PC-3 (cell line): ENCODE results near the gene SYT11. TPM values are rescaled to one million over a fixed set of nuclear protein-coding genes. Genes with fewer than 3 reads are reported as not detected.

ENCODE experiments used
- ATAC-seq: fragments of 200-7000 bp; cut with Tn5 transposase; 2 replicates; pipeline ENCODE4 v1.9.1; 2020; ENCODE audit warnings: mild to moderate bottlenecking, moderate library complexity
- BruUV-seq: library from RNA; stranded (reverse); fragments of 400-500 nt; replicated peaks from 2 replicates; lab custom pipeline; 2021; lab: Mats Ljungman, UMichigan
- CTCF ChIA-PET: fragments of 300-600 bp; sonication (Branson Sonifier 250); formaldehyde crosslinking; loops from one replicate; lab custom pipeline; 2022; ENCODE audit warnings: antibody characterized with exemption; lab: Charles Lee
- POLR2A ChIA-PET: fragments of 300-600 bp; sonication (Branson Sonifier 250); formaldehyde crosslinking; loops from one replicate; lab custom pipeline; 2022; ENCODE audit warnings: antibody characterized with exemption; ENCODE audit not compliant: unreplicated experiment; lab: Charles Lee
- DNase-seq: peaks from one replicate; pipeline ENCODE4 v3.0.0-alpha.2; 2015
- H2AFZ ChIP-seq: fragments of 300-600 bp; sonication (generic); 2 replicates; pipeline ENCODE4 v1.6.0; 2016; ENCODE audit warnings: antibody characterized with exemption, low read length
- H3F3A ChIP-seq: fragments of 300-600 bp; sonication (generic); one replicate; pipeline ENCODE4 v1.6.0; 2017; ENCODE audit warnings: antibody characterized with exemption, low read length, control low read depth, mild to moderate bottlenecking; ENCODE audit not compliant: unreplicated experiment
- H3K27ac ChIP-seq: fragments of 300-600 bp; sonication (generic); 2 replicates; pipeline ENCODE4 v1.5.1; 2016; ENCODE audit warnings: mild to moderate bottlenecking, low read length
- H3K27me3 ChIP-seq: fragments of 300-600 bp; sonication (generic); 2 replicates; pipeline ENCODE4 v1.6.1; 2016; ENCODE audit warnings: low read length, mixed read lengths
- H3K36me3 ChIP-seq: fragments of 300-600 bp; sonication (generic); 2 replicates; pipeline ENCODE4 v1.6.1; 2016; ENCODE audit warnings: low read depth, mixed run types, low read length, mixed read lengths
- H3K4me1 ChIP-seq: fragments of 300-600 bp; sonication (generic); 2 replicates; pipeline ENCODE4 v1.5.1; 2016; ENCODE audit warnings: low read length; ENCODE audit not compliant: insufficient read depth
- H3K4me2 ChIP-seq: fragments of 300-600 bp; sonication (generic); 2 replicates; pipeline ENCODE4 v1.6.0; 2016; ENCODE audit warnings: low read length
- H3K4me3 ChIP-seq: fragments of 300-600 bp; sonication (generic); 2 replicates; pipeline ENCODE4 v1.5.1; 2016; ENCODE audit warnings: mild to moderate bottlenecking, low read length, mixed read lengths
- H3K79me2 ChIP-seq: fragments of 300-600 bp; sonication (generic); 2 replicates; pipeline ENCODE4 v1.6.1; 2017; ENCODE audit warnings: low read length, mixed read lengths
- H3K9ac ChIP-seq: fragments of 300-600 bp; sonication (generic); 2 replicates; pipeline ENCODE4 v1.6.0; 2016; ENCODE audit warnings: mild to moderate bottlenecking, low read length
- H3K9me2 ChIP-seq: fragments of 300-600 bp; sonication (generic); replicated peaks from 2 replicates; pipeline ENCODE4 v1.6.1; 2016; ENCODE audit warnings: mixed run types, low read length, mixed read lengths
- H3K9me3 ChIP-seq: fragments of 300-600 bp; sonication (generic); 2 replicates; pipeline ENCODE4 v1.6.1; 2016; ENCODE audit warnings: low read length, mixed read lengths
- H4K20me1 ChIP-seq: fragments of 300-600 bp; sonication (generic); 2 replicates; pipeline ENCODE4 v1.6.1; 2016; ENCODE audit warnings: low read length, mixed read lengths
- EZH2 ChIP-seq: fragments of 300-600 bp; sonication (generic); IDR thresholded peaks from one replicate; pipeline ENCODE4 v1.6.1; 2017; ENCODE audit warnings: antibody characterized with exemption, mild to moderate bottlenecking, low read length; ENCODE audit not compliant: unreplicated experiment
- EZH2phosphoT487 ChIP-seq: fragments of 300-600 bp; sonication (generic); IDR thresholded peaks from 2 replicates; pipeline ENCODE4 v1.6.1; 2018; ENCODE audit warnings: mild to moderate bottlenecking, antibody characterized with exemption, low read length, borderline replicate concordance
- intact Hi-C: fragments of 100-400 bp; cut with micrococcal nuclease; formaldehyde crosslinking; loops from 2 replicates; pipeline ENCODE4 v1.9.0; 2023
- total RNA-seq: library from RNA; depleted of rRNA; stranded (reverse); fragments of >200 nt; gene quantifications from 2 replicates; pipeline ENCODE4 v1.2.3, GENCODE V29; 2014; rRNA removed
- TF ChIP-seq, protein P1 (sequence below): fragments of 300-600 bp; sonication (generic); conservative IDR thresholded peaks from 2 replicates; pipeline ENCODE4 v1.5.1; 2017; ENCODE audit warnings: antibody characterized with exemption, low read depth, mild to moderate bottlenecking, low read length

The SYT11 gene
- total RNA-seq, 1 experiment from 2014 or later = 0.44 TPM

DNA sequence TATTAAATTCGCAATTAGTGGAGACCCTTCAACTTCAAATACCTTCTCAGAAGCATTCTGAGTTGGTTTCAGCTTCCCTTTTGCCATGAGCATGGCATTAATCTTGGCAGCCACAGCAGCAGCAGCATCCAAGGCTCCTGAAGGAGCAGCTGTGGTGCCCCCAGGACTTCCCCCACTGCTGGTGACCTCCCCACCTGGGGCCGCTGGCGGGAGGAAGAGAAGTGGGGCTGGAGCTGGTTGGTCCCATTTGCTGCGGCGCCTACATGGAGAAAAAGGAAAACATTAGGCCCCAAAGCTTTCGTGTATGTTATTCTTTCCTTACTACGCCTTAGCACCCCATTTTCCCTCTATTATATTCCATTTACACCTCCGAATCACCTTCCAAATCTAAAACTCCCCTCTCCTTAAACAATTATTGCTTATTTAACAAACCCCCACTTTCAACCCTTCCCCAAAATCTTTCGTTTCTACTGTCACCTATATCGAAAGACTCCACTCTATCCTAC lies 74.3 kb downstream of the SYT11 start:
- POLR2A ChIA-PET = interaction anchor here (1.5 kb wide), 1 partner anchor 42 kb away, joined by 6 read pairs; no protein-coding TSS in a partner anchor
- Histone ChIP-seq H3K9me2 (no peaks in the 10 kb centered on the region), H3K9me3 (no peaks in the 10 kb centered on the region), H2AFZ (peak overlapping the region; percentile 23), H3F3A (peaks cover 21% of the 10 kb centered on the region), H3K4me2 (peak overlapping the region; percentile 88), H4K20me1 (peaks cover 34% of the 10 kb centered on the region), H3K79me2 (peaks cover 60% of the 10 kb centered on the region), H3K4me3 (peak overlapping the region; percentile 80), H3K27ac (peak overlapping the region; percentile 79), H3K4me1 (peaks cover 46% of the 10 kb centered on the region), H3K9ac (peak overlapping the region; percentile 97), H3K36me3 (peaks cover 35% of the 10 kb centered on the region), H3K27me3 (no peaks in the 10 kb centered on the region)
- BruUV-seq = no TSS peak
- CTCF ChIA-PET = no interaction called here
- ATAC-seq (no peak), DNase-seq (no peak)
- intact Hi-C loops = loop anchor here (1.0 to 5.0 kb wide), 3 partner anchors 76 to 186 kb away; partner anchors contain the start of genes GON4L, LAMTOR2 and SYT11
- no peak for TF ChIP-seq EZH2
- TF ChIP-seq EZH2phosphoT487 = no peak
- TF ChIP-seq, protein P1, sequence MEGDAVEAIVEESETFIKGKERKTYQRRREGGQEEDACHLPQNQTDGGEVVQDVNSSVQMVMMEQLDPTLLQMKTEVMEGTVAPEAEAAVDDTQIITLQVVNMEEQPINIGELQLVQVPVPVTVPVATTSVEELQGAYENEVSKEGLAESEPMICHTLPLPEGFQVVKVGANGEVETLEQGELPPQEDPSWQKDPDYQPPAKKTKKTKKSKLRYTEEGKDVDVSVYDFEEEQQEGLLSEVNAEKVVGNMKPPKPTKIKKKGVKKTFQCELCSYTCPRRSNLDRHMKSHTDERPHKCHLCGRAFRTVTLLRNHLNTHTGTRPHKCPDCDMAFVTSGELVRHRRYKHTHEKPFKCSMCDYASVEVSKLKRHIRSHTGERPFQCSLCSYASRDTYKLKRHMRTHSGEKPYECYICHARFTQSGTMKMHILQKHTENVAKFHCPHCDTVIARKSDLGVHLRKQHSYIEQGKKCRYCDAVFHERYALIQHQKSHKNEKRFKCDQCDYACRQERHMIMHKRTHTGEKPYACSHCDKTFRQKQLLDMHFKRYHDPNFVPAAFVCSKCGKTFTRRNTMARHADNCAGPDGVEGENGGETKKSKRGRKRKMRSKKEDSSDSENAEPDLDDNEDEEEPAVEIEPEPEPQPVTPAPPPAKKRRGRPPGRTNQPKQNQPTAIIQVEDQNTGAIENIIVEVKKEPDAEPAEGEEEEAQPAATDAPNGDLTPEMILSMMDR = no peak

DNA sequence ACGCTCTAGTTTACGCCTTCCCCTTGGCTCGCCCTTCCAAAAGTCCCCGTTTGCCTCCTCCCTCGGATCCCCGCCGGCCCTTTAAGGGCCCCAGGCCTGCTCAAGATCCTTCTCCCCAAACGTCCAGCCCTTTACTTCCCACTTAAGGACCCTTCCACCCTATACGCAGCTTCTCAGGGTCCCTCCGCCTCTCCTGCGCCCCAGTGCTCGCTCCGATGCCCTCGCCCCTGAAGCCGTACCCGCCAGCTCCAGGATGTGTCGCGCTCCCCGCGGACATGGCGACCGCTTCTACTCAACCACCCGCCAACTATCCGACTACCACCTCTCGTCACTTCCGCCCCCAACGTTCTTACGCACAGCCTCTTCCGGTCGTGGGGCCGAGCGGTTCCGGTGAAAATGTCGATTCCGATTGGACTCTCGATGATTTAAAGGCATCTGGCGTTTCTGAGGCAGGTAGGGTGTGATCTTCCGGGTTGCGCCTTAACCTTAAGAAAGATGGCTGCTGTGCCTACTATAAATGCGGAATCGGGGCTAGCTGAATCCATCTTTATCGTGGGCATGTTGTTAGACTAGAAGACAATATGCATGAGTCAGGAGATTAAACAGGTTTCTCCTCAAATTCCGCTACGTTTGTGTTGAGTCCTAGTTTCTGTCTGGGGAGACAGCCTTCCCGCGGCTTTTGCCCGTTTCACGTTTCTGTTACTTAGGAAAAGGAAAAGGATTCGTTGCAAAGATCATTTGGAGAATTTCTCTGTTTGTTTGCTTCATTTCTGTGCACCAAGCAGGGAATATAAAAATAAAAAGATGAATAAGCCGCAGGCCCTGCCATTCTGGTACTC lies 74.9 kb downstream of the SYT11 start, which contains the start of gene KHDC4:
Gene KHDC4 (minus strand): TSS at position 317 of the 839 bp plus-strand sequence. CDS start 40 bp downstream, at position 277.
- CTCF ChIA-PET = interaction anchor here (0.7 kb wide), 1 partner anchor 55 kb away, joined by 3 read pairs; no protein-coding TSS in a partner anchor
- H3K9me2 ChIP-seq = no peaks in the 10 kb centered on the region
- H3K9ac ChIP-seq = peak within 1 kb of the TSS; percentile 97
- peaks cover 33% of the 10 kb centered on the region for H3K36me3 ChIP-seq
- peaks cover 40% of the 10 kb centered on the region for H3K4me1 ChIP-seq
- no TSS peak for BruUV-seq
- POLR2A ChIA-PET = interaction anchor here (1.4 to 1.5 kb wide), 2 partner anchors 42 to 49 kb away, joined by 6 to 8 read pairs; no protein-coding TSS in a partner anchor
- H4K20me1 ChIP-seq = peaks cover 32% of the 10 kb centered on the region
- no peaks in the 10 kb centered on the region for H3K27me3 ChIP-seq
- H3K4me2 ChIP-seq = peak within 1 kb of the TSS; percentile 88
- intact Hi-C loops = loop anchor here (1.0 to 5.0 kb wide), 3 partner anchors 77 to 187 kb away; partner anchors contain the start of genes GON4L, LAMTOR2 and SYT11
- H3K9me3 ChIP-seq = no peaks in the 10 kb centered on the region
- H2AFZ ChIP-seq = peak within 1 kb of the TSS; percentile 79
- peak; percentile 76 for ATAC-seq
- peak; percentile 100 for DNase-seq
- TF ChIP-seq, protein P1 = no peak
- no peak for TF ChIP-seq EZH2
- TF ChIP-seq EZH2phosphoT487 = no peak
- H3K27ac ChIP-seq = peak within 1 kb of the TSS; percentile 79
- peaks cover 54% of the 10 kb centered on the region for H3K79me2 ChIP-seq
- H3K4me3 ChIP-seq = peak within 1 kb of the TSS; percentile 80
- peaks cover 21% of the 10 kb centered on the region for H3F3A ChIP-seq

Other genes with a start within 250 kb of the SYT11 start
- 76.6 and 80.3 TPM in 2 replicates for gene MSTO1, start 249.3 kb upstream of the SYT11 start, total RNA-seq
- 37.6 TPM in 2 replicates for gene YY1AP1, start 170.8 kb upstream of the SYT11 start, total RNA-seq
- gene DAP3, start 170.5 kb upstream of the SYT11 start, total RNA-seq = 144 and 163 TPM in 2 replicates
- 31.2 and 43.9 TPM in 2 replicates for gene GON4L, start 2.4 kb upstream of the SYT11 start, total RNA-seq
- gene RIT1, start 51.8 kb downstream of the SYT11 start, total RNA-seq = 14.7 and 18.8 TPM in 2 replicates
- gene KHDC4, start 74.8 kb downstream of the SYT11 start, total RNA-seq = 63.4 and 64.4 TPM in 2 replicates
- gene RXFP4, start 82.1 kb downstream of the SYT11 start, total RNA-seq = not detected in 2 replicates
- gene ARHGEF2, start 119.0 kb downstream of the SYT11 start, total RNA-seq = 65.9 and 70.8 TPM in 2 replicates
- gene SSR2, start 161.4 kb downstream of the SYT11 start, total RNA-seq = 282 and 293 TPM in 2 replicates
- gene UBQLN4, start 194.2 kb downstream of the SYT11 start, total RNA-seq = 45.4 and 62.9 TPM in 2 replicates
- gene LAMTOR2, start 195.2 kb downstream of the SYT11 start, total RNA-seq = 130 TPM in 2 replicates
- gene RAB25, start 201.6 kb downstream of the SYT11 start, total RNA-seq = 18.1 and 18.5 TPM in 2 replicates
- gene MEX3A, start 222.9 kb downstream of the SYT11 start, total RNA-seq = 12.9 and 14.7 TPM in 2 replicates